NCI-H1105 treated with DMSO at 0.1 percent for 48 hours (cell line): Measurements from ENCODE around the gene CCL2.

Source experiments
- DNase-seq: peaks from one replicate; lab custom pipeline; 2025; lab: John Stamatoyannopoulos, UW

Gene CCL2

GRCh38 chr17:34241062-34241461 lies 14.0 kb upstream of the CCL2 start:
- no peak for DNase-seq

GRCh38 chr17:34242587-34243363 lies 12.3 kb upstream of the CCL2 start:
- DNase-seq: no peak

- DNase-seq: no peak
Measured at GRCh38 chr17:34243364-34244320, 11.4 kb upstream of the CCL2 start.

GRCh38 chr17:34245351-34245905 lies 9.7 kb upstream of the CCL2 start:
- DNase-seq: no peak

GRCh38 chr17:34246446-34246845 lies 8.6 kb upstream of the CCL2 start:
- DNase-seq: no peak

GRCh38 chr17:34246881-34247280 lies 8.2 kb upstream of the CCL2 start:
- DNase-seq: no peak

- no peak for DNase-seq
Measured at GRCh38 chr17:34248511-34249024, 6.5 kb upstream of the CCL2 start.

GRCh38 chr17:34249061-34249460 lies 6.0 kb upstream of the CCL2 start:
- DNase-seq: no peak

GRCh38 chr17:34249478-34249877 lies 5.6 kb upstream of the CCL2 start:
- no peak for DNase-seq

GRCh38 chr17:34251186-34251585 lies 3.9 kb upstream of the CCL2 start:
- DNase-seq: no peak

- DNase-seq: no peak
Measured at GRCh38 chr17:34252095-34252443, 3.0 kb upstream of the CCL2 start.

- peak; percentile 19 for DNase-seq
Measured at GRCh38 chr17:34252444-34253138, 2.5 kb upstream of the CCL2 start.

GRCh38 chr17:34253139-34253525 lies 2.0 kb upstream of the CCL2 start:
- DNase-seq: no peak

- no peak for DNase-seq
Measured at GRCh38 chr17:34254146-34254545, 939 bp upstream of the CCL2 start.

GRCh38 chr17:34255381-34255732 lies 272 bp downstream of the CCL2 start:
- no peak for DNase-seq

GRCh38 chr17:34255841-34256240 lies 756 bp downstream of the CCL2 start:
- no peak for DNase-seq

- no peak for DNase-seq
Measured at GRCh38 chr17:34257299-34257985, 2.4 kb downstream of the CCL2 start.

- DNase-seq: no peak
Measured at GRCh38 chr17:34257986-34258326, 2.9 kb downstream of the CCL2 start.

- DNase-seq: no peak
Measured at GRCh38 chr17:34259146-34259545, 4.1 kb downstream of the CCL2 start.

- DNase-seq: no peak
Measured at GRCh38 chr17:34260861-34261260, 5.8 kb downstream of the CCL2 start.

GRCh38 chr17:34261568-34262337 lies 6.7 kb downstream of the CCL2 start:
- no peak for DNase-seq
